PC-9 (cell line): Measurements from ENCODE around the gene PEF1.

Experiments used
- CTCF ChIP-seq: fragments of 200-600 bp; sonication (generic); conservative IDR thresholded peaks from 2 replicates; pipeline ENCODE4 v1.6.1; 2017; ENCODE audit warnings: mixed run types, antibody characterized with exemption, mild to moderate bottlenecking, moderate library complexity
- EZH2 ChIP-seq: fragments of 200-600 bp; sonication (generic); IDR thresholded peaks from 2 replicates; pipeline ENCODE4 v1.8.0; 2017; ENCODE audit warnings: antibody characterized with exemption, low read depth

GRCh38 chr1:31642366-31642765, 2.3 kb downstream of the PEF1 start:
- TF ChIP-seq EZH2: no peak
- TF ChIP-seq CTCF: no peak
